HUES64 (cell line): Measurements from ENCODE around the gene ERC2.

Source experiments
- H3K27ac ChIP-seq: 2 replicates; pipeline ENCODE4 v1.7.0; 2013; ENCODE audit warnings: low read depth, low read length, inconsistent platforms
- H3K27me3 ChIP-seq: 2 replicates; pipeline ENCODE4 v1.6.1; 2013; ENCODE audit warnings: mild to moderate bottlenecking, low read length; ENCODE audit not compliant: insufficient read depth
- H3K36me3 ChIP-seq: 2 replicates; pipeline ENCODE4 v1.6.1; 2013; ENCODE audit warnings: mild to moderate bottlenecking, low read length; ENCODE audit not compliant: insufficient read depth
- H3K4me1 ChIP-seq: 2 replicates; pipeline ENCODE4 v1.6.1; 2013; ENCODE audit warnings: mild to moderate bottlenecking, low read length, moderate library complexity; ENCODE audit not compliant: insufficient read depth
- H3K4me3 ChIP-seq: 2 replicates; pipeline ENCODE4 v1.5.1; 2013; ENCODE audit warnings: mild to moderate bottlenecking, low read length, moderate library complexity
- H3K9ac ChIP-seq: 2 replicates; pipeline ENCODE4 v1.6.1; 2013; ENCODE audit warnings: mild to moderate bottlenecking, low read depth, low read length
- H3K9me3 ChIP-seq: 2 replicates; pipeline ENCODE4 v1.6.1; 2013; ENCODE audit warnings: low read depth, low read length; ENCODE audit not compliant: insufficient read depth
- WGBS: fragments of 150-250, 120-280 bp; methylation state at CpG from one replicate; pipeline ENCODE4 v1.1.7; 2013; ENCODE audit warnings: missing lambda C conversion rate; 5-methylcytosine and 5-hydroxymethylcytosine counted together

ERC2 gene

DNA sequence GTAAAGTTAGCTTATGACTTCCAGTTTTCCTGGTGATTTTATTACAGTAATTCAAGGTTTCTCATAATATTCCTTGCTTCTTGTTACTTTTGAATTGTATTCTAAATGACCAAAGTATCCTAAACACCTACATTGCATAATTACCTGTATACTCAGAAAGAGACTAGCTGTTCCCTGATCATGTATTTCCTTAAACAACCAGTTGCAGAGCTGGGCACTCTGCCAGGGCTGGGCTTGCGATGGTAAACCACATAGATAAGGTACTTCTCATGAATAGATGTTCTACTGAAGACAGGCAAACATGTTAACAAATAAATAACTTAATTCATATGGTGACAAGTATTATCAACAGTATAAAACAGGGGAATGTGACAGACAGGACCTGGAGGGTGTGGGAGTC lies 838.8 kb downstream of the ERC2 start:
- Histone ChIP-seq H3K4me3 (no peak overlapping the region), H3K9me3 (no peaks in the 10 kb centered on the region), H3K27ac (no peak overlapping the region), H3K4me1 (no peaks in the 10 kb centered on the region; the same call in 1 of the 2 replicates), H3K9ac (no peak overlapping the region), H3K27me3 (no peaks in the 10 kb centered on the region), H3K36me3 (no peaks in the 10 kb centered on the region)
- 78% methylated on average over 1 of the region's 1 CpG for WGBS

DNA sequence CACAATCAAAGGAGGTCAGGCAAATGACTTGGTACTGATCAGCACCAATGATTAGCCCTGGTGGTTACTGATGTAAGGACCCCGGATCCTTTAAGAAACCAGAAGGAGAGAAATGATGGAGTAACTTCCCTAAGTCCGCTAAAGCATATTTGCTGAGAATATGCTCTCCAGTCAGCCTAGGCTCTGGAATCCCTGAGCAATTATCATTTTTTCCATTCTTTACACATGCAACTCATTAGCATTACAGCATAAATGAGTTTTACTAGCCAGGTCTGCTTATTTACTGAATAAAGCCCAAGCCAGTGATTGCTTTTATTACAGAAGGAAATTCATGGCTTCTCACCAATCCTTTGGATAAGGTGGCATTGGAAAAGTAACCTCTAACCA lies 842.0 kb downstream of the ERC2 start:
- WGBS, result 93% methylated on average over 2 of the region's 2 CpGs
- Histone ChIP-seq H3K9ac (no peak overlapping the region), H3K4me3 (no peak overlapping the region), H3K27ac (no peak overlapping the region), H3K36me3 (no peaks in the 10 kb centered on the region), H3K4me1 (no peaks in the 10 kb centered on the region; the same call in 1 of the 2 replicates), H3K9me3 (no peaks in the 10 kb centered on the region), H3K27me3 (no peaks in the 10 kb centered on the region)

DNA sequence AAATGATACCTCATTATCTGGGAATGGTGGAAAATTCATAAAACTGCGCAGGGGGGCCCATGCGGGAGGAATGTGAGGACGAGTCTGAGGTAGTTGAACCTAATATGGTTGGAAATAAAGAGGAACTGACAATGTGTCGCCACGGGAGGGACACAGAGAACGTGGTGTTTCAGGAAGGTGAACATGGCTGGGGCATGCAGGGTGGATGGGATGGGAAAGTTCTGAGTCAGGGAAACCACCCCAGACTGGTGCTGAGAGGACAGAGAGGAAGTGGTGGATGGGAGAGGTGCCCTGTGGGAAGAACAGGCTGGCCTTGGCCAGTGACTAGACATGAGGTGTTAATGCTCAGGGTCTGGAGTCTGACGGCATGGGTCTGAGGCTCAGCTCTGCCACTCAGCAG lies 844.0 kb downstream of the ERC2 start:
- Histone ChIP-seq H3K4me3 (no peak overlapping the region), H3K9ac (no peak overlapping the region), H3K36me3 (no peaks in the 10 kb centered on the region), H3K9me3 (no peaks in the 10 kb centered on the region), H3K27ac (no peak overlapping the region), H3K4me1 (peaks cover 10% of the 10 kb centered on the region), H3K27me3 (no peaks in the 10 kb centered on the region)
- 89% methylated on average over 7 of the region's 7 CpGs for WGBS

DNA sequence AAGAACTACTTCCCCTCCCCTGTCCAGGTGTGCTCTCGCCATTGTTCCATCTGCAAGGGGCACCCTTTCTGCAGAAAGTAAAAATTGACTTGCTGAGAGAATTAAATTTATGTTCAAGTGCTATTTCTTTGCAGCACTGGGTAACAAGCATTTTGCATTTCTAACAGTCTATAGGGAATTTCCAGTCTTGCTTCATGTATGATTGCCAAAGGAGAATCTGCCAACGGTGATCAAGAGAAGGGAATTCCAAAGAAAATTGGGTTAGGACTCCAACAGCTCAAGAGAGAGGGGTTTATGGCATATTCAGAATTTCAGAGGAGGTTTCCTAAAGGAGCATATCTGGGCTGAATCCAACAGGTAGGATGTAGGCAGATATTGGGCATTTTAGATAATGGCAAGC lies 844.5 kb downstream of the ERC2 start:
- Histone ChIP-seq H3K4me1 (peaks cover 10% of the 10 kb centered on the region), H3K4me3 (no peak overlapping the region), H3K27ac (no peak overlapping the region), H3K9me3 (no peaks in the 10 kb centered on the region), H3K36me3 (no peaks in the 10 kb centered on the region), H3K9ac (no peak overlapping the region), H3K27me3 (no peaks in the 10 kb centered on the region)
- 91% methylated on average over 2 of the region's 2 CpGs for WGBS

DNA sequence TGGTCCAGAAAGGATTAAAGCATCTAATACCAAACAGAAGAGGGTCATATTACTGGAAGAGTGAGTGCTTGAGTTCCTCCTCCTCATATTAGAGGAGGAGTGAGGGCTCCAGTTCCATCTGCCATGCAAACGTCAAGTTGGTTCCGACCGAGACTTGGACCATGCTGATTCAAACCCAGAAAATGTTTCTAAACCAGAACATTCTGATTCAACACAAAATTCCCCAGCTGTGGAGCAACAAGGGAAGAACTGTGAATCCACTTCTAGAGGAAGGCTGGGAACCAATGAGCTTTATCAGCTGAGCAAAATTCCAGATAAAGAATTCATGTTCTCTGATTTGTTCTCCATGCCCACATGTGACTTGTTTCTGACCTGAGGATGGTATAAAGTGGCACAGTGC lies 845.5 kb downstream of the ERC2 start:
- no peak overlapping the region for H3K9ac ChIP-seq
- no peaks in the 10 kb centered on the region for H3K9me3 ChIP-seq
- no peaks in the 10 kb centered on the region for H3K36me3 ChIP-seq
- H3K27ac ChIP-seq, result no peak overlapping the region
- H3K4me3 ChIP-seq, result no peak overlapping the region
- 92% methylated on average over 3 of the region's 3 CpGs for WGBS
- H3K4me1 ChIP-seq, result peaks cover 16% of the 10 kb centered on the region
- no peaks in the 10 kb centered on the region for H3K27me3 ChIP-seq

DNA sequence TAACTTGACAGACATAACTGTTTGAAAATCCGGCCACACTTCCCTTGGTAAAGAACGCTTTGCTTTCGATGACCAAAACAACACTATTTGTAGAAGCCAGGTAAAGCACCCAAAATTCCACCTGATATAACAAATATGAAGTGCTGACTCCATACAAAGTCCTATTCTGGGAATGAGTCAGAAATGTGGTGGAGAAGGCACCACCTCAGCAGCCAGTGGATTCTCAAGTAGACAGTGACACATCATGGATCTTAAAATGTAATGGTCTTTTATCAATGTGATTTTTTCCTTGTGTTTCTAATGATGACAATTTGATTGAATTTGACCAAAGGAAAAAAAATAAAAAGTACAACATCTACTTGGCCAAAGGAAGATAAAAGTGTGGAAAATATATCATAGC lies 846.2 kb downstream of the ERC2 start:
- no peak overlapping the region for H3K9ac ChIP-seq
- no peak overlapping the region for H3K27ac ChIP-seq
- H3K36me3 ChIP-seq, result no peaks in the 10 kb centered on the region
- no peaks in the 10 kb centered on the region for H3K27me3 ChIP-seq
- H3K4me3 ChIP-seq, result no peak overlapping the region
- peaks cover 22% of the 10 kb centered on the region for H3K4me1 ChIP-seq
- H3K9me3 ChIP-seq, result no peaks in the 10 kb centered on the region
- 100% methylated on average over 3 of the region's 3 CpGs for WGBS

DNA sequence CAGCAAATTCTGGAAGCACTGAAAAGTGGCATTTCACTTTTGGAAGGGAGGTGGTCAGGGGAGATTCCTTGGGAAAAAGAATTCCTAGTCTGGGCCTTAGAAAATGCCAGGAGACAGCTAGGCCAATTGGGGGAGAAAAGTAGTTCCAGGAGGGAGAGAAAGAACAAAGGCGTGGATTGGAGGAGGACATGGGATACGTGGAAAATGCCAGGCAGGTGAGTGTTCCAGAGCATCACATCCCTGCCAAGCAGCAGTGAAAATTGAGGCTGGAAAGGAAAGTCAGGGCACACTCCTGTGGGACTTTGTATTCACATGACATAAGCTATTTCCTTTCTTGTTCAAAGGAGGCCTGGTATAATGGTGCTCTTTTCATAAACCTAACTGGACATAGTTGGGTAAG lies 846.6 kb downstream of the ERC2 start:
- 86% methylated on average over 2 of the region's 2 CpGs for WGBS
- Histone ChIP-seq H3K4me1 (peaks cover 27% of the 10 kb centered on the region), H3K36me3 (no peaks in the 10 kb centered on the region), H3K27ac (no peak overlapping the region), H3K9ac (no peak overlapping the region), H3K27me3 (no peaks in the 10 kb centered on the region), H3K9me3 (no peaks in the 10 kb centered on the region), H3K4me3 (no peak overlapping the region)

DNA sequence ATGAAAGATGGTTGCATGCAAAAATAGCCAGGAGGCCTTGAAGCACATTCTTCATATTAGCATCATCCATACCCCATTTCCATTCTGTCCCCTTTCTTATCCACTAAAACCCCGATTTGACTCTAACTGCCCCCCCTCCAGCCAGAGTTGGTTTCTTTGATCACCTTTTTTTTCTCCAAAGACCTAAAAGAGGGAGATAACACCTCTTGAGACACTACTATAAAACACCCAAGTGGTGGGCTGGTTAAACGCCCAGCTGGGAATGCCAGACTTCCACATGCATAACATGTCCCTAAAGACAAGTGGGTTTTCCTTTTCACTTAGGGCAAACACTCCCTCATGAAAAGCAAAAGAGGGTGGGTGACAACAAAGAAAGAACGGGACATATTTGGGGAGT lies 847.2 kb downstream of the ERC2 start:
- H3K4me1 ChIP-seq, result peaks cover 33% of the 10 kb centered on the region
- H3K9me3 ChIP-seq, result no peaks in the 10 kb centered on the region
- H3K36me3 ChIP-seq, result no peaks in the 10 kb centered on the region
- H3K9ac ChIP-seq, result no peak overlapping the region
- no peak overlapping the region for H3K4me3 ChIP-seq
- no peaks in the 10 kb centered on the region for H3K27me3 ChIP-seq
- H3K27ac ChIP-seq, result no peak overlapping the region
- WGBS, result 84% methylated on average over 3 of the region's 3 CpGs

DNA sequence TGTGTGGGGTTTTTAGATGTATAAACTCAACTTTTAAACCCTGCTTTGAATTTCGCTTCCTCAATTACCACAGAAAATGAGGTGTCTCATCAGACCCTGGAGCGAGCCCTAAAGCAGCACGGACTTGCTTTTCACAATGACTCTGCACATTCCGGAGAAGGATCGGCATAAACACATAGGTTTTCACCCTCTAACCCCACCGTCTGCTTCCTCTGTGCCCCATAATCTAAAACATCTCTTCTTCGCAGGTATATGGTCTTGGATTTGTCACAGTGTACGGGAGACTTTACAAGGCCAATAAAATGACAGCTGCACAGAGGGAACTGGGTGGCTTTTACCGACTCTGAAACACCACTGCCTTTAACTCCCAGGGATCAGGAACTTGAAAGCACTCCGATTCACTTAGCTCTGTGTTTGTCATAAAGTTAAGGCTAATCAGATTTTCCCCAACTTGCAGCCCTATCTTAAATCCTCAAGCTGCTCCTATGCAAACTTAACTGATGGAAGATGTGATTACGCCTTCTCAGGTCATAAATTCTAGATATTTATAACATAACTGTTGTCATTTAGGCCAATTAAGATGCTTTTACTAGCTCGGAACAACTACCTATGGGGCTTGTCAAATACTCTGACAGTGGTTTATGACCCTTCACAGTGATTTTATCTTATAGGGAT lies 847.8 kb downstream of the ERC2 start:
- Histone ChIP-seq H3K4me3 (no peak overlapping the region), H3K9me3 (no peaks in the 10 kb centered on the region), H3K27me3 (no peaks in the 10 kb centered on the region), H3K9ac (0 out of 2 replicates have a peak overlapping the region, but pooled peaks have one; percentile 43), H3K27ac (no peak overlapping the region), H3K36me3 (no peaks in the 10 kb centered on the region), H3K4me1 (peaks cover 38% of the 10 kb centered on the region)
- WGBS, result 80% methylated on average over 12 of the region's 12 CpGs

DNA sequence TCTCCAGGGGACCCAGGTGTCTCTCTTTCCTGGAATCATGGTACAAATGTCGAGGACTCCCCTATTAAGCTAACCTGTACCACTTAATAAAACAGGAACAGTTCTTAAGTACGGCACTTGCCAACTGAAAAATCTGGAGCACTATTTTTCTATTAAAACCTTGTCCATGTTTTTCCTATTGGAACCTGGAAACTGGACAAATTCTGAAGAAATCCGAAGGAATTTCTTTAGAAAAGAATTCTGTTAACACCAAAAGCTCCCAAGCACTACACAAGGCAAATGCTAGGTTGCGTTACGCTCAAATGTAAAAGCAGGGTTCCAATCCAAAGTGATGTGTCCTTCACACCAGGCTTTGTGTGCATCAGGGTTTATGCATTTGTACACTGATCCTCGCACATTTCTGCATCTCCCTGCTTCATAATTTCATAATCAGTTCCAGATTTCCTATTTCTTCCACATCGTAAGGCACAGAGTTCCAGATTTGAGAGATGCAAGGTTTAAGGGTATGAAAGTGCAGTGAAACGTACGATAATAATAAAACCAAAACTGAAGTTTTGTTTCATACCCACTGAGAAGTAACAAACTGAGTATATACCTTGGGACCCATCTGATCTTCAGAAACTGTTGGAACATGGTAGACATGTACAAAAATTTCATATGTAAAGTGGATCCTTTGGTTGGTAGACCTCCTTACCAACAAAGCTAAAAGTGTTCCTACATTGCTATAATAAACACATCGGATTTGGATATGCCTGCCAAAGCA lies 849.0 kb downstream of the ERC2 start:
- no peaks in the 10 kb centered on the region for H3K27me3 ChIP-seq
- H3K36me3 ChIP-seq, result no peaks in the 10 kb centered on the region
- peaks cover 51% of the 10 kb centered on the region for H3K4me1 ChIP-seq
- WGBS, result 90% methylated on average over 10 of the region's 10 CpGs
- no peak overlapping the region for H3K27ac ChIP-seq
- H3K9ac ChIP-seq, result no peak overlapping the region
- no peak overlapping the region for H3K4me3 ChIP-seq
- H3K9me3 ChIP-seq, result no peaks in the 10 kb centered on the region

DNA sequence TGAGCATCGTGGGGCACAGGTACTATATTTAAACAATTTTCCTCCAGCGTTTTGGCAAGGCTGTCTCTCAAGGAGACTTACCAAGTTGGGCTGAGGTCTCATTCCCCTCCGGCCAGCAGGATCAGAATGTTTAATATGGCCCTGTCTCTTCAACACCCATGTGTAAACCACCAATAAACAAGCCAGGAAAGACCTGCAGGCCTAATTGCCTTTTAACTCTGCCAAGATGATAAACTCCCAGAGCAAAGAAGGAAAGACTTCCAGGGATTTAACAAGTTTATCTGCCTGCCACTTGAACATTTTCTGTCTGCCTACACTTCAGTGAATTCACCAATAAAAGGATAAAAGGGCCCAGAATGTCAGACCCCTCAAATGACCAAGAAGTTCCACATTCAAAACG lies 850.9 kb downstream of the ERC2 start:
- Histone ChIP-seq H3K27ac (no peak overlapping the region), H3K4me3 (no peak overlapping the region), H3K9ac (no peak overlapping the region), H3K4me1 (peaks cover 53% of the 10 kb centered on the region), H3K36me3 (no peaks in the 10 kb centered on the region), H3K9me3 (no peaks in the 10 kb centered on the region), H3K27me3 (no peaks in the 10 kb centered on the region)
- 59% methylated on average over 4 of the region's 4 CpGs for WGBS
